Measurements from ENCODE around the gene KLHL26. TPM values are rescaled to one million over a fixed set of nuclear protein-coding genes. Genes with fewer than 3 reads are reported as not detected.

KLHL26 gene
- total and polyA plus RNA-seq, 2 of the 13 experiments (the other 11 are each of a cell fraction or from before 2014, with no cell fraction given): 1.5 to 1.7 TPM

GRCh38 chr19:18683109-18683957 is 46.5 kb downstream of the KLHL26 start, which contains the start of gene CRTC1 (continued):
- TF ChIP-seq FOXM1 (CRISPR knock-in tag; IDR thresholded peaks at IDR 0.05): no peak
- TF ChIP-seq, protein P1, sequence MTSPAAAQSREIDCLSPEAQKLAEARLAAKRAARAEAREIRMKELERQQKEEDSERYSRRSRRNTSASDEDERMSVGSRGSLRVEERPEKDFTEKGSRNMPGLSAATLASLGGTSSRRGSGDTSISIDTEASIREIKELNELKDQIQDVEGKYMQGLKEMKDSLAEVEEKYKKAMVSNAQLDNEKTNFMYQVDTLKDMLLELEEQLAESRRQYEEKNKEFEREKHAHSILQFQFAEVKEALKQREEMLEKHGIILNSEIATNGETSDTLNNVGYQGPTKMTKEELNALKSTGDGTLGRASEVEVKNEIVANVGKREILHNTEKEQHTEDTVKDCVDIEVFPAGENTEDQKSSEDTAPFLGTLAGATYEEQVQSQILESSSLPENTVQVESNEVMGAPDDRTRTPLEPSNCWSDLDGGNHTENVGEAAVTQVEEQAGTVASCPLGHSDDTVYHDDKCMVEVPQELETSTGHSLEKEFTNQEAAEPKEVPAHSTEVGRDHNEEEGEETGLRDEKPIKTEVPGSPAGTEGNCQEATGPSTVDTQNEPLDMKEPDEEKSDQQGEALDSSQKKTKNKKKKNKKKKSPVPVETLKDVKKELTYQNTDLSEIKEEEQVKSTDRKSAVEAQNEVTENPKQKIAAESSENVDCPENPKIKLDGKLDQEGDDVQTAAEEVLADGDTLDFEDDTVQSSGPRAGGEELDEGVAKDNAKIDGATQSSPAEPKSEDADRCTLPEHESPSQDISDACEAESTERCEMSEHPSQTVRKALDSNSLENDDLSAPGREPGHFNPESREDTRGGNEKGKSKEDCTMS (CRISPR knock-in tag; conservative IDR thresholded peaks at IDR 0.05): no peak
- TF ChIP-seq FOXA3 (CRISPR knock-in tag; IDR thresholded peaks at IDR 0.05): peak; percentile 36
- TF ChIP-seq PATZ1 (CRISPR knock-in tag; IDR thresholded peaks at IDR 0.05): peak; percentile 96
- 0 out of 2 replicates have a peak, but pooled peaks have one; percentile 49 for TF ChIP-seq ZNF224 (CRISPR knock-in tag; IDR thresholded peaks at IDR 0.05)
- peak; percentile 51; the same call in 1 of the 2 replicates for TF ChIP-seq SIN3A (IDR thresholded peaks at IDR 0.05; ENCODE audit: borderline replicate concordance, low read depth, low read length)
- TF ChIP-seq, protein P2, sequence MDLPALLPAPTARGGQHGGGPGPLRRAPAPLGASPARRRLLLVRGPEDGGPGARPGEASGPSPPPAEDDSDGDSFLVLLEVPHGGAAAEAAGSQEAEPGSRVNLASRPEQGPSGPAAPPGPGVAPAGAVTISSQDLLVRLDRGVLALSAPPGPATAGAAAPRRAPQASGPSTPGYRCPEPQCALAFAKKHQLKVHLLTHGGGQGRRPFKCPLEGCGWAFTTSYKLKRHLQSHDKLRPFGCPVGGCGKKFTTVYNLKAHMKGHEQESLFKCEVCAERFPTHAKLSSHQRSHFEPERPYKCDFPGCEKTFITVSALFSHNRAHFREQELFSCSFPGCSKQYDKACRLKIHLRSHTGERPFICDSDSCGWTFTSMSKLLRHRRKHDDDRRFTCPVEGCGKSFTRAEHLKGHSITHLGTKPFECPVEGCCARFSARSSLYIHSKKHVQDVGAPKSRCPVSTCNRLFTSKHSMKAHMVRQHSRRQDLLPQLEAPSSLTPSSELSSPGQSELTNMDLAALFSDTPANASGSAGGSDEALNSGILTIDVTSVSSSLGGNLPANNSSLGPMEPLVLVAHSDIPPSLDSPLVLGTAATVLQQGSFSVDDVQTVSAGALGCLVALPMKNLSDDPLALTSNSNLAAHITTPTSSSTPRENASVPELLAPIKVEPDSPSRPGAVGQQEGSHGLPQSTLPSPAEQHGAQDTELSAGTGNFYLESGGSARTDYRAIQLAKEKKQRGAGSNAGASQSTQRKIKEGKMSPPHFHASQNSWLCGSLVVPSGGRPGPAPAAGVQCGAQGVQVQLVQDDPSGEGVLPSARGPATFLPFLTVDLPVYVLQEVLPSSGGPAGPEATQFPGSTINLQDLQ (CRISPR knock-in tag; IDR thresholded peaks at IDR 0.05): peak; percentile 75; the same call in 1 of the 2 replicates
- peak; percentile 81 for TF ChIP-seq POLR2G (IDR thresholded peaks at IDR 0.05; ENCODE audit: low read depth, low read length)
- peak; percentile 75 for TF ChIP-seq ZNF883 (CRISPR knock-in tag; IDR thresholded peaks at IDR 0.05; ENCODE audit: not compliant biosample characterization)
- TF ChIP-seq IKZF1 (IDR thresholded peaks at IDR 0.05): no peak
- TF ChIP-seq ZBTB8A (CRISPR knock-in tag; IDR thresholded peaks at IDR 0.05; ENCODE audit: borderline replicate concordance, low read depth): 0 out of 2 replicates have a peak, but pooled peaks have one; percentile 30
- TF ChIP-seq PBX2 (CRISPR knock-in tag; IDR thresholded peaks at IDR 0.05): no peak
- TF ChIP-seq SPEN (CRISPR knock-in tag; IDR thresholded peaks at IDR 0.05; ENCODE audit: low read depth): peak; percentile 69
- no peak for TF ChIP-seq ZNF83 (CRISPR knock-in tag; IDR thresholded peaks at IDR 0.05; ENCODE audit: borderline replicate concordance)
- TF ChIP-seq PHF20 (CRISPR knock-in tag; IDR thresholded peaks at IDR 0.05): peak; percentile 49; the same call in 1 of the 2 replicates
- TF ChIP-seq, protein P3, sequence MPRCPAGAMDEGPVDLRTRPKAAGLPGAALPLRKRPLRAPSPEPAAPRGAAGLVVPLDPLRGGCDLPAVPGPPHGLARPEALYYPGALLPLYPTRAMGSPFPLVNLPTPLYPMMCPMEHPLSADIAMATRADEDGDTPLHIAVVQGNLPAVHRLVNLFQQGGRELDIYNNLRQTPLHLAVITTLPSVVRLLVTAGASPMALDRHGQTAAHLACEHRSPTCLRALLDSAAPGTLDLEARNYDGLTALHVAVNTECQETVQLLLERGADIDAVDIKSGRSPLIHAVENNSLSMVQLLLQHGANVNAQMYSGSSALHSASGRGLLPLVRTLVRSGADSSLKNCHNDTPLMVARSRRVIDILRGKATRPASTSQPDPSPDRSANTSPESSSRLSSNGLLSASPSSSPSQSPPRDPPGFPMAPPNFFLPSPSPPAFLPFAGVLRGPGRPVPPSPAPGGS (CRISPR knock-in tag; IDR thresholded peaks at IDR 0.05): 0 out of 2 replicates have a peak, but pooled peaks have one; percentile 49
